H9 (cell line): ENCODE results near the gene ATAD5. TPM values are rescaled to one million over a fixed set of nuclear protein-coding genes. Genes with fewer than 3 reads are reported as not detected.

ENCODE experiments used
- DNase-seq: peaks from one replicate; pipeline ENCODE4 v3.0.0-alpha.2; 2017
- H2AFZ ChIP-seq: one replicate; pipeline ENCODE4 v1.6.1; 2013; ENCODE audit warnings: mild to moderate bottlenecking, low read length, control low read depth, moderate library complexity
- H2AK5ac ChIP-seq: 2 replicates; pipeline ENCODE4 v1.6.1; 2013; ENCODE audit warnings: low read length, control low read depth, mixed read lengths; ENCODE audit not compliant: insufficient read length
- H2BK120ac ChIP-seq: one replicate; pipeline ENCODE4 v1.6.1; 2013; ENCODE audit warnings: low read depth, mild to moderate bottlenecking, low read length, control low read depth, inconsistent platforms; ENCODE audit not compliant: poor library complexity, severe bottlenecking
- H2BK12ac ChIP-seq: 2 replicates; pipeline ENCODE4 v1.6.1; 2013; ENCODE audit warnings: low read length, control low read depth, mixed read lengths, low read depth; ENCODE audit not compliant: insufficient read length
- H2BK15ac ChIP-seq: 2 replicates; pipeline ENCODE4 v1.6.1; 2013; ENCODE audit warnings: low read depth, low read length, control low read depth
- H2BK20ac ChIP-seq: one replicate; pipeline ENCODE4 v1.6.1; 2013; ENCODE audit warnings: low read depth, mild to moderate bottlenecking, low read length, control low read depth, inconsistent platforms; ENCODE audit not compliant: poor library complexity, severe bottlenecking
- H2BK5ac ChIP-seq: 2 replicates; pipeline ENCODE4 v1.6.1; 2013; ENCODE audit warnings: low read length, control low read depth, mixed read lengths; ENCODE audit not compliant: insufficient read length
- H3K14ac ChIP-seq: 2 replicates; pipeline ENCODE4 v1.6.1; 2013; ENCODE audit warnings: low read length, control low read depth; ENCODE audit not compliant: insufficient read depth
- H3K18ac ChIP-seq: 2 replicates; pipeline ENCODE4 v1.6.1; 2013; ENCODE audit warnings: low read depth, mild to moderate bottlenecking, mixed read lengths, low read length, control low read depth; ENCODE audit not compliant: insufficient read length
- H3K23ac ChIP-seq: 2 replicates; pipeline ENCODE4 v1.6.1; 2013; ENCODE audit warnings: low read length, control low read depth, mixed read lengths, low read depth; ENCODE audit not compliant: insufficient read length
- H3K23me2 ChIP-seq: 2 replicates; pipeline ENCODE4 v1.6.1; 2013; ENCODE audit warnings: low read depth, mild to moderate bottlenecking, mixed read lengths, low read length, control low read depth; ENCODE audit not compliant: insufficient read length, poor library complexity, severe bottlenecking
- H3K27ac ChIP-seq: 2 replicates; pipeline ENCODE4 v1.5.1; 2013; ENCODE audit warnings: low read length, control low read depth, mixed read lengths, low read depth; ENCODE audit not compliant: insufficient read length
- H3K27me3 ChIP-seq: 2 replicates; pipeline ENCODE4 v1.6.1; 2013; ENCODE audit warnings: low read length, control low read depth, inconsistent platforms; ENCODE audit not compliant: insufficient read depth
- H3K4ac ChIP-seq: 2 replicates; pipeline ENCODE4 v1.6.1; 2013; ENCODE audit warnings: low read depth, mild to moderate bottlenecking, control low read depth, inconsistent platforms, low read length, moderate library complexity
- H3K4me1 ChIP-seq: 2 replicates; pipeline ENCODE4 v1.6.1; 2013; ENCODE audit warnings: low read length, control low read depth, inconsistent platforms; ENCODE audit not compliant: insufficient read depth
- H3K4me2 ChIP-seq: 2 replicates; pipeline ENCODE4 v1.6.1; 2013; ENCODE audit warnings: low read length, control low read depth, mixed read lengths; ENCODE audit not compliant: insufficient read length, insufficient read depth
- H3K56ac ChIP-seq: 2 replicates; pipeline ENCODE4 v1.6.1; 2013; ENCODE audit warnings: low read depth, mild to moderate bottlenecking, mixed read lengths, low read length, control low read depth; ENCODE audit not compliant: insufficient read length
- H3K79me1 ChIP-seq: 2 replicates; pipeline ENCODE4 v1.6.1; 2013; ENCODE audit warnings: low read depth, mild to moderate bottlenecking, moderate library complexity, low read length, control low read depth, inconsistent platforms; ENCODE audit not compliant: insufficient read depth, poor library complexity, severe bottlenecking
- H3K79me2 ChIP-seq: 2 replicates; pipeline ENCODE4 v1.6.1; 2013; ENCODE audit warnings: low read length, control low read depth, inconsistent platforms; ENCODE audit not compliant: insufficient read depth
- H3K9ac ChIP-seq: 2 replicates; pipeline ENCODE4 v1.6.1; 2013; ENCODE audit warnings: low read length, control low read depth, mixed read lengths; ENCODE audit not compliant: insufficient read length; ENCODE audit errors: extremely low read depth
- H3K9me3 ChIP-seq: one replicate; pipeline ENCODE4 v1.6.1; 2013; ENCODE audit warnings: low read depth, low read length, inconsistent platforms; ENCODE audit not compliant: control insufficient read depth
- H3T11ph ChIP-seq: one replicate; pipeline ENCODE4 v1.6.1; 2013; ENCODE audit warnings: mild to moderate bottlenecking, low read length, control low read depth, inconsistent platforms
- H4K20me1 ChIP-seq: one replicate; pipeline ENCODE4 v1.6.1; 2013; ENCODE audit not compliant: control insufficient read depth, insufficient read length, insufficient read depth
- H4K5ac ChIP-seq: 2 replicates; pipeline ENCODE4 v1.6.1; 2013; ENCODE audit warnings: low read depth, mild to moderate bottlenecking, mixed read lengths, low read length, control low read depth; ENCODE audit not compliant: insufficient read length
- H4K8ac ChIP-seq: replicated peaks from 2 replicates; pipeline ENCODE4 v1.6.1; 2013; ENCODE audit warnings: low read length, control low read depth, mixed read lengths, low read depth; ENCODE audit not compliant: insufficient read length
- H4K91ac ChIP-seq: 2 replicates; pipeline ENCODE4 v1.6.1; 2013; ENCODE audit warnings: low read depth, mild to moderate bottlenecking, moderate library complexity, mixed read lengths, low read length, control low read depth; ENCODE audit not compliant: insufficient read length
- H3K27ac Mint-ChIP-seq, 3 experiments: 2 replicates in 2 of 3; 3 replicates in 1 of 3; pipeline ENCODE4 v1.8.0; 2020 to 2021; ENCODE audit warnings: mixed read lengths in 3 of 3, mild to moderate bottlenecking in 1 of 3, moderate library complexity in 1 of 3
- H3K27me3 Mint-ChIP-seq: 2 replicates; pipeline ENCODE4 v1.8.0; 2021; ENCODE audit warnings: low read depth, mild to moderate bottlenecking, moderate library complexity, mixed read lengths
- H3K36me3 Mint-ChIP-seq, 3 experiments: 2 replicates in 2 of 3; 3 replicates in 1 of 3; pipeline ENCODE4 v1.8.0; 2020 to 2021; ENCODE audit warnings: low read depth in 3 of 3, mixed read lengths in 3 of 3; ENCODE audit not compliant: insufficient read depth in 1 of 3
- H3K4me1 Mint-ChIP-seq, 2 experiments: 2 replicates each; pipeline ENCODE4 v1.8.0; 2020; ENCODE audit warnings: mixed read lengths in 2 of 2
- H3K4me3 Mint-ChIP-seq, 2 experiments: 2 replicates in 1 of 2; 3 replicates in 1 of 2; pipeline ENCODE4 v1.8.0; 2020 to 2021; ENCODE audit warnings: mild to moderate bottlenecking in 2 of 2, mixed read lengths in 2 of 2, moderate library complexity in 1 of 2
- H3K9me3 Mint-ChIP-seq, 2 experiments: 2 replicates in 1 of 2; 3 replicates in 1 of 2; pipeline ENCODE4 v1.8.0; 2020; ENCODE audit warnings: mild to moderate bottlenecking in 2 of 2, mixed read lengths in 2 of 2, moderate library complexity in 1 of 2
- WGBS: extraction: QIAGEN DNeasy Blood & Tissue Kit; methylation state at CpG from one replicate; pipeline ENCODE4 v1.1.7; 2013; ENCODE audit warnings: missing lambda C conversion rate, low lambda C conversion rate, mixed read lengths; ENCODE audit not compliant: insufficient read length; ENCODE audit errors: extremely low coverage; 5-methylcytosine and 5-hydroxymethylcytosine counted together
- total RNA-seq: library from RNA; stranded (reverse); gene quantifications from 2 replicates; pipeline ENCODE4 v1.2.1, GENCODE V29; 2021
- TF ChIP-seq, protein P1 (sequence below): fragments of 200-600 bp; sonication (generic); conservative IDR thresholded peaks from 3 replicates; pipeline ENCODE4 v1.8.0; 2021; ENCODE audit warnings: antibody characterized with exemption, mild to moderate bottlenecking

Gene ATAD5
- total RNA-seq, 1 experiment from 2014 or later, result 27.0 TPM

DNA sequence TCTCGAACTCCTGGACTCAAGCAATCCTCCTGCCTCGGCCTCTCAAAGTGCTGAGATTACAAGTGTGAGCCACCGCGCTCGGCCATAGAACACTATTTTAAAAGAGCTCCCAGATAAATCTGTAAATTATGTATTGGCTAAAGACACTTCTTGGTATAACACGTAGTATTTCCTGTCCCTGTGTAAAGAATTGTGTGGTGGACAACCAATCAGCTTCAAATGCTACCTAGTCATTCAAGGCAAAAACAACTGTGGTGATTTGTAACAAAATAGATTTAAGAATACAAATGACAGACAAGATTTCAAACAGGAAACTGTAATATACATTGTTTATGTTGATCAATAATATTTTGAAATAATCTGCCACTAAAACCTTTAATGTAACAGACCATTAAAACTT lies 21.9 kb upstream of the ATAD5 start:
- Mint-ChIP-seq H3K27ac (peak overlapping the region in 1 of 3 experiments; percentile 62; a peak in 1 of 7 replicates), H3K36me3 (peaks cover 0 to 15% (median 9%) of the 10 kb centered on the region in 3 experiments; a peak in 3 of 7 replicates)

More for the DNA sequence above, 21.9 kb upstream of the ATAD5 start:
- Mint-ChIP-seq H3K9me3 (no peaks in the 10 kb centered on the region), H3K4me3 (no peak overlapping the region), H3K27me3 (no peaks in the 10 kb centered on the region), H3K4me1 (peaks cover 16 to 22% of the 10 kb centered on the region in 2 experiments)
- Histone ChIP-seq H4K20me1 (no peaks in the 10 kb centered on the region), H3K9me3 (no peaks in the 10 kb centered on the region), H3K14ac (no peak overlapping the region), H2BK20ac (no peak overlapping the region), H3K4ac (no peak overlapping the region), H3K9ac (no peak overlapping the region), H3T11ph (no peak overlapping the region), H3K27ac (no peak overlapping the region), H4K8ac (no peak overlapping the region), H2BK15ac (no peak overlapping the region), H3K79me1 (peaks cover 3% of the 10 kb centered on the region), H3K27me3 (no peaks in the 10 kb centered on the region), H3K18ac (no peak overlapping the region), H3K79me2 (no peaks in the 10 kb centered on the region), H4K91ac (no peak overlapping the region), H3K23me2 (no peaks in the 10 kb centered on the region), H3K4me1 (no peaks in the 10 kb centered on the region), H2AFZ (no peak overlapping the region), H2BK12ac (no peak overlapping the region), H3K23ac (no peak overlapping the region), H3K56ac (no peak overlapping the region), H2BK5ac (no peak overlapping the region), H2BK120ac (no peak overlapping the region), H3K4me2 (no peak overlapping the region), H4K5ac (no peak overlapping the region), H2AK5ac (no peak overlapping the region)
- TF ChIP-seq, protein P1, sequence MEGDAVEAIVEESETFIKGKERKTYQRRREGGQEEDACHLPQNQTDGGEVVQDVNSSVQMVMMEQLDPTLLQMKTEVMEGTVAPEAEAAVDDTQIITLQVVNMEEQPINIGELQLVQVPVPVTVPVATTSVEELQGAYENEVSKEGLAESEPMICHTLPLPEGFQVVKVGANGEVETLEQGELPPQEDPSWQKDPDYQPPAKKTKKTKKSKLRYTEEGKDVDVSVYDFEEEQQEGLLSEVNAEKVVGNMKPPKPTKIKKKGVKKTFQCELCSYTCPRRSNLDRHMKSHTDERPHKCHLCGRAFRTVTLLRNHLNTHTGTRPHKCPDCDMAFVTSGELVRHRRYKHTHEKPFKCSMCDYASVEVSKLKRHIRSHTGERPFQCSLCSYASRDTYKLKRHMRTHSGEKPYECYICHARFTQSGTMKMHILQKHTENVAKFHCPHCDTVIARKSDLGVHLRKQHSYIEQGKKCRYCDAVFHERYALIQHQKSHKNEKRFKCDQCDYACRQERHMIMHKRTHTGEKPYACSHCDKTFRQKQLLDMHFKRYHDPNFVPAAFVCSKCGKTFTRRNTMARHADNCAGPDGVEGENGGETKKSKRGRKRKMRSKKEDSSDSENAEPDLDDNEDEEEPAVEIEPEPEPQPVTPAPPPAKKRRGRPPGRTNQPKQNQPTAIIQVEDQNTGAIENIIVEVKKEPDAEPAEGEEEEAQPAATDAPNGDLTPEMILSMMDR, result no peak
- DNase-seq, result no peak
- no CpG with 5 or more reads among the region's 6 CpGs for WGBS
